ENCODE results near the gene POLE. TPM values are rescaled to one million over a fixed set of nuclear protein-coding genes. Genes with fewer than 3 reads are reported as not detected.

POLE gene
- total RNA-seq, 3 donors from 2014 or later = 36.5 to 51.5 (median 43.5) TPM

GRCh38 chr12:132717531-132718387 is 30.6 kb upstream of the POLE start:
- H3K4me1 ChIP-seq = no peaks in the 10 kb centered on the region
- no peaks in the 10 kb centered on the region for H3K27me3 ChIP-seq
- DNase-seq (ENCODE audit: low spot score in 2 of 2) = no peak
- no peak overlapping the region for H3K27ac ChIP-seq
- no peak overlapping the region for H3K4me3 ChIP-seq
- H3K9me3 ChIP-seq = no peaks in the 10 kb centered on the region
- intact Hi-C loops (cut with DNase I; ENCODE audit: low total_unique reads) = no loop called here
- TF ChIP-seq POLR2A (IDR thresholded peaks at IDR 0.05) = no peak
- no peaks in the 10 kb centered on the region for H3K36me3 ChIP-seq

DNA sequence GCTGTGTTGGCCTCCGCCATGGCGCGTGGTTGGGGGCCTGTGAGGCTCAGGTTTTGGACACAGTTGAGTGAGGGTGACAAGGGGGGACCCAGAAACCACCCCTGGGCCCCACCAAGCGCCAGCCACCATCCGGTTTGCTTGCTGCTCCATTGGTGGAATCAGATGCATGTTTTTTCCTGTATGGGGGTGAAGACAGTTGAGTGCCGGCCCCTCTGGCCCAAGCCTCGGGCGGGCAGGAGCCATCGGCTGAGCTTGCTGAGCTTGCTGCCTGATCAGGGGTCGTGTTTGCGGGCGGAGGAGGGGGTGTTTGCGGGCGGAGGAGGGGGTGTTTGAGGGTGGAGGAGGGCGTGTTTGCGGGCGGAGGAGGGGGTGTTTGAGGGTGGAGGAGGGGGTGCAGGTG is 29.9 kb upstream of the POLE start:
- Histone ChIP-seq H3K27me3 (no peaks in the 10 kb centered on the region), H3K36me3 (no peaks in the 10 kb centered on the region), H3K4me1 (peaks cover 0 to 1% of the 10 kb centered on the region in 2 donors), H3K27ac (no peak overlapping the region), H3K9me3 (no peaks in the 10 kb centered on the region), H3K4me3 (no peak overlapping the region)
- TF ChIP-seq POLR2A (IDR thresholded peaks at IDR 0.05) = no peak
- no peak for TF ChIP-seq CTCF (IDR thresholded peaks at IDR 0.05)
- no peak for TF ChIP-seq POLR2AphosphoS5 (IDR thresholded peaks at IDR 0.05)
- intact Hi-C loops (cut with DNase I; ENCODE audit: low total_unique reads) = no loop called here
- DNase-seq (ENCODE audit: low spot score in 2 of 2) = no peak

DNA sequence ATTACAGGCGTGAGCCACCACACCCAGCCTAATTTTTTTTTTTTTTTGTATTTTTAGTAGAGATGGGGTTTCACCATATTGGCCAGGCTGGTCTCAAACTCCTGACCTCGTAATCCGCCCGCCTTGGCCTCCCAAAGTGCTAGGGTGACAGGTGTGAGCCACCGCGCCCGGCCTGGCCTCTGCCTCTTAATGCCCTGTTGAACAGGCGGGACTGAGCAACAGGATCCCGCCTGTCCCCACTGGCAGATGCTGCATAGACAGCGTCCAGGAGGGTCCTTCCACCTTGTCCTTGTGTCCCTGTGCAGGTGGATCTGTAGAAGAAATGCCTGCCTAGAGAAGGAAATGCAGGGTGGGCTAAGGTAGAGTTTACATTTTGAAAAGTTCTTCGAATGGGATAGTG is 29.2 kb upstream of the POLE start:
- H3K9me3 ChIP-seq = no peaks in the 10 kb centered on the region
- intact Hi-C loops (cut with DNase I; ENCODE audit: low total_unique reads) = no loop called here
- H3K27ac ChIP-seq = no peak overlapping the region
- peaks cover 6 to 8% of the 10 kb centered on the region in 2 donors for H3K4me1 ChIP-seq
- no peaks in the 10 kb centered on the region for H3K36me3 ChIP-seq
- no peak for DNase-seq (ENCODE audit: low spot score in 2 of 2)
- H3K4me3 ChIP-seq = no peak overlapping the region
- H3K27me3 ChIP-seq = no peaks in the 10 kb centered on the region
- no peak for TF ChIP-seq POLR2A (IDR thresholded peaks at IDR 0.05)
- no peak for TF ChIP-seq CTCF (IDR thresholded peaks at IDR 0.05)
- no peak for TF ChIP-seq POLR2AphosphoS5 (IDR thresholded peaks at IDR 0.05)

DNA sequence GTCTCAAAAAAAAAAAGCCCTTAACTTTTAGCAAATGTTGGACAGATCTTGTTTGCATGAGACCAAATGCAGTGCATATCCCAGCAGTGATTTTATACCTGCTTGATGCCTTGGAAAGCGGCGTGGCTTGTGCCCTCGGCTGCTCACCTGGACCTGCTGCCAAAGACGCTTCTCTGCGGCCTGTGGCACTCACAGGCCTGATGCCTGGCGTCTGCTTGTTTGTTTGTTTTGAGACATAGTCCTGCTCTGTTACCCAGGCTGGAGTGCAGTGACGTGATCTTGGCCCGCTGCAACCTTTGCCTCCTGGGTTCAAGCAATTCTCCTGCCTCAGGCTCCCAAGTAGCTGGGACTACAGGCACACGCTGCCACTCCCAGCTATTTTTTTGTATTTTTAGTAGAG is 28.7 kb upstream of the POLE start:
- no peak for DNase-seq (ENCODE audit: low spot score in 2 of 2)
- H3K9me3 ChIP-seq = no peaks in the 10 kb centered on the region
- no peaks in the 10 kb centered on the region for H3K27me3 ChIP-seq
- no peak overlapping the region for H3K27ac ChIP-seq
- H3K4me3 ChIP-seq = no peak overlapping the region
- TF ChIP-seq CTCF (IDR thresholded peaks at IDR 0.05) (no peak), POLR2AphosphoS5 (IDR thresholded peaks at IDR 0.05) (no peak), POLR2A (IDR thresholded peaks at IDR 0.05) (no peak)
- H3K4me1 ChIP-seq = peaks cover 7 to 8% of the 10 kb centered on the region in 2 donors
- intact Hi-C loops (cut with DNase I; ENCODE audit: low total_unique reads) = no loop called here
- H3K36me3 ChIP-seq = no peaks in the 10 kb centered on the region

GRCh38 chr12:132713123-132713522 is 26.0 kb upstream of the POLE start:
- H3K4me3 ChIP-seq = no peak overlapping the region
- H3K27ac ChIP-seq = no peak overlapping the region
- TF ChIP-seq POLR2A (IDR thresholded peaks at IDR 0.05) = no peak
- no peak for TF ChIP-seq POLR2AphosphoS5 (IDR thresholded peaks at IDR 0.05)
- TF ChIP-seq CTCF (IDR thresholded peaks at IDR 0.05) = no peak
- DNase-seq (ENCODE audit: low spot score in 2 of 2) = no peak
- no peaks in the 10 kb centered on the region for H3K9me3 ChIP-seq
- intact Hi-C loops (cut with DNase I; ENCODE audit: low total_unique reads) = loop anchor here (1.0 kb wide), 1 partner anchor 11 kb away; no protein-coding TSS in a partner anchor
- peaks cover 7 to 13% of the 10 kb centered on the region in 2 donors for H3K4me1 ChIP-seq
- H3K36me3 ChIP-seq = no peaks in the 10 kb centered on the region
- no peaks in the 10 kb centered on the region for H3K27me3 ChIP-seq

Measured in breast epithelium (tissue), 4 donors.